OCI-LY7 (cell line): ENCODE results near the gene PLEKHO1.

Experiments used
- CTCF ChIP-seq: fragments of 200-600 bp; sonication (generic); conservative IDR thresholded peaks from 2 replicates; pipeline ENCODE4 v1.5.1; 2014; ENCODE audit warnings: mild to moderate bottlenecking, antibody characterized with exemption, low read length, moderate library complexity, mixed read lengths
- EZH2phosphoT487 ChIP-seq: fragments of 200-600 bp; sonication (generic); IDR thresholded peaks from 2 replicates; pipeline ENCODE4 v1.6.1; 2018; ENCODE audit warnings: low read depth, borderline replicate concordance, mild to moderate bottlenecking, mixed run types, antibody characterized with exemption, low read length, moderate library complexity, mixed read lengths

- no peak for TF ChIP-seq EZH2phosphoT487
- no peak for TF ChIP-seq CTCF
Measured at GRCh38 chr1:150148837-150149270, 862 bp upstream of the PLEKHO1 start.
